HepG2 (cell line): ENCODE measurements around the gene TMEM250. TPM values are rescaled to one million over a fixed set of nuclear protein-coding genes. Genes with fewer than 3 reads are reported as not detected.

Source experiments
- ATAC-seq: fragments of 200-7000 bp; cut with Tn5 transposase; 3 replicates; pipeline ENCODE4 v1.9.1; 2020; ENCODE audit warnings: mild to moderate bottlenecking, moderate library complexity
- BruUV-seq: library from RNA; stranded (reverse); fragments of 400-500 nt; replicated peaks from 2 replicates; lab custom pipeline; 2021; lab: Mats Ljungman, UMichigan
- CTCF ChIA-PET: fragments of 300-600 bp; formaldehyde crosslinking; extraction: SDS; loops from one replicate; lab custom pipeline; 2021; ENCODE audit warnings: low total read pairs, inconsistent platforms, low intra/inter-chr PET ratio; lab: Yijun Ruan, JAX
- POLR2A ChIA-PET: fragments of 350-600 bp; sonication (Branson Sonifier 250); formaldehyde crosslinking; loops from one replicate; lab custom pipeline; 2020; ENCODE audit warnings: antibody characterized with exemption, inconsistent platforms; lab: Yijun Ruan, JAX
- DNase-seq: peaks from one replicate; pipeline ENCODE4 v3.0.0-alpha.2; 2015; ENCODE audit warnings: low spot score
- FAIRE-seq: peaks from 3 replicates; lab custom pipeline; 2011; peaks lifted over from hg19 to GRCh38; lab: Jason Lieb, UNC
- H2AFZ ChIP-seq: one replicate; pipeline ENCODE4 v1.6.1; 2011; ENCODE audit warnings: low read length, inconsistent platforms
- H3K27ac ChIP-seq: fragments of 300-600 bp; 3 replicates; pipeline ENCODE4 v1.8.0; 2011; ENCODE audit warnings: mixed run types, mild to moderate bottlenecking, mixed read lengths, low read length, inconsistent platforms; ENCODE audit not compliant: insufficient read depth; ENCODE audit errors: extremely low read length
- H3K27me3 ChIP-seq, 2 experiments: fragments of 200-600 bp in 1 of 2; 2 replicates in 1 of 2; 3 replicates in 1 of 2; pipeline versions ENCODE4 v1.6.0 to v1.8.0; 2011; ENCODE audit warnings: low read length in 2 of 2, mild to moderate bottlenecking in 2 of 2, moderate library complexity in 2 of 2, inconsistent platforms in 1 of 2; ENCODE audit not compliant: insufficient read depth in 2 of 2, control insufficient read depth in 1 of 2
- H3K36me3 ChIP-seq, 2 experiments: fragments of 200-600 bp in 1 of 2; replicated peaks in 1 of 2; 2 replicates in 1 of 2; 3 replicates in 1 of 2; pipeline versions ENCODE4 v1.5.1 to v1.8.0; 2011; ENCODE audit warnings: low read length in 2 of 2, inconsistent platforms in 1 of 2; ENCODE audit not compliant: insufficient read depth in 2 of 2, control insufficient read depth in 1 of 2
- H3K4me1 ChIP-seq: 2 replicates; pipeline ENCODE4 v1.5.1; 2012; ENCODE audit warnings: low read length, inconsistent platforms; ENCODE audit not compliant: insufficient read depth
- H3K4me2 ChIP-seq: 2 replicates; pipeline ENCODE4 v1.6.0; 2011; ENCODE audit warnings: low read depth, low read length, inconsistent platforms
- H3K4me3 ChIP-seq, 3 experiments: fragments of 200-600 bp in 1 of 3; sonication (generic), shearing (Covaris generic) in 1 of 3; replicated peaks in 1 of 3; 2 replicates each; pipeline ENCODE4 v1.5.1; 2011 to 2016; ENCODE audit warnings: low read length in 3 of 3, inconsistent platforms in 2 of 3, low read depth in 2 of 3, mild to moderate bottlenecking in 2 of 3, control low read depth in 1 of 3, mixed read lengths in 1 of 3; ENCODE audit not compliant: insufficient read depth in 1 of 3
- H3K79me2 ChIP-seq: one replicate; pipeline ENCODE4 v1.6.1; 2011; ENCODE audit warnings: low read length, inconsistent platforms; ENCODE audit not compliant: insufficient read depth
- H3K9ac ChIP-seq: 2 replicates; pipeline ENCODE4 v1.6.0; 2011; ENCODE audit warnings: mild to moderate bottlenecking, low read depth, low read length, inconsistent platforms; ENCODE audit not compliant: insufficient read depth
- H3K9me3 ChIP-seq: 2 replicates; pipeline ENCODE4 v1.5.1; 2012; ENCODE audit warnings: mild to moderate bottlenecking, low read length
- H4K20me1 ChIP-seq: 2 replicates; pipeline ENCODE4 v1.6.0; 2011; ENCODE audit warnings: inconsistent platforms, mild to moderate bottlenecking, low read length, moderate library complexity; ENCODE audit not compliant: insufficient read depth
- BCL6 ChIP-seq: IDR thresholded peaks from 2 replicates; pipeline ENCODE4 v1.6.1; 2016; ENCODE audit warnings: missing genetic modification reagents, missing compliant biosample characterization
- DPF2 ChIP-seq: sonication (generic); formaldehyde crosslinking; IDR thresholded peaks from 2 replicates; pipeline ENCODE4 v1.4.0; 2020; ENCODE audit warnings: mild to moderate bottlenecking, low read depth, missing genetic modification reagents, borderline replicate concordance
- NFYC ChIP-seq: IDR thresholded peaks from 2 replicates; pipeline ENCODE4 v1.6.1; 2016; ENCODE audit warnings: missing genetic modification reagents, missing compliant biosample characterization
- PHF8 ChIP-seq: sonication (generic); formaldehyde crosslinking; IDR thresholded peaks from 2 replicates; pipeline ENCODE4 v1.5.0; 2020; ENCODE audit warnings: missing genetic modification reagents
- RFXAP ChIP-seq: sonication (generic); formaldehyde crosslinking; IDR thresholded peaks from 2 replicates; pipeline ENCODE4 v1.4.0; 2020; ENCODE audit warnings: missing genetic modification reagents, borderline replicate concordance
- SUZ12 ChIP-seq: fragments of 150-350 bp; IDR thresholded peaks from 2 replicates; pipeline ENCODE4 v1.6.1; 2014; ENCODE audit warnings: low read depth, low read length
- SYNCRIP ChIP-seq: fragments of 200-400 bp; formaldehyde crosslinking; IDR thresholded peaks from 2 replicates; pipeline ENCODE4 v1.6.1; 2018; ENCODE audit warnings: mild to moderate bottlenecking, low read depth, low read length; ENCODE audit not compliant: insufficient read depth
- ZBTB7A ChIP-seq: sonication (generic); formaldehyde crosslinking; IDR thresholded peaks from 2 replicates; pipeline ENCODE4 v1.8.0; 2022; ENCODE audit warnings: mild to moderate bottlenecking, missing genetic modification reagents
- ZMYM4 ChIP-seq: sonication (generic); formaldehyde crosslinking; IDR thresholded peaks from 2 replicates; pipeline ENCODE4 v1.8.1; 2023; ENCODE audit warnings: mild to moderate bottlenecking, missing genetic modification reagents
- ZNF367 ChIP-seq: sonication (generic); formaldehyde crosslinking; IDR thresholded peaks from 2 replicates; pipeline ENCODE4 v1.4.0; 2020; ENCODE audit warnings: missing genetic modification reagents, borderline replicate concordance
- ZNF598 ChIP-seq: sonication (generic); formaldehyde crosslinking; IDR thresholded peaks from 2 replicates; pipeline ENCODE4 v1.5.1; 2020; ENCODE audit warnings: mild to moderate bottlenecking, missing genetic modification reagents, borderline replicate concordance
- ZSCAN25 ChIP-seq: sonication (generic); formaldehyde crosslinking; IDR thresholded peaks from 2 replicates; pipeline ENCODE4 v1.8.0; 2022; ENCODE audit warnings: mild to moderate bottlenecking, missing genetic modification reagents
- WGBS: methylation state at CpG from one replicate; pipeline ENCODE4 v1.1.6; 2017; ENCODE audit warnings: low lambda C conversion rate; 5-methylcytosine and 5-hydroxymethylcytosine counted together
- in situ Hi-C: cut with HindIII; loops from 2 replicates; pipeline ENCODE4 v1.10.0; 2017; ENCODE audit warnings: low pct_unique_long_range_greater_than_20kb; ENCODE audit not compliant: extremely low pct_ligation_motif_present
- intact Hi-C: fragments of 100-400 bp; cut with micrococcal nuclease; formaldehyde crosslinking; loops from one replicate; pipeline ENCODE4 v1.10.0; 2022; ENCODE audit not compliant: unreplicated experiment
- polyA plus RNA-seq, 8 experiments: library from polyadenylated mRNA; depleted of rRNA in 3 of 8; stranded (reverse) in 7 of 8; unstranded in 1 of 8; fragments of >200 nt; fragmentation: Illumina TruSeq in 4 of 8; extraction: Trizol in 4 of 8; gene quantifications; 2 replicates each; pipeline versions ENCODE4 v1.2.1 to v1.2.3, GENCODE V29; 2011 to 2016; ENCODE audit warnings: low read depth in 4 of 8, missing spikeins in 1 of 8, mixed read lengths in 1 of 8; ENCODE audit not compliant: insufficient read depth in 1 of 8
- total RNA-seq, 5 experiments: library from RNA; depleted of rRNA; stranded (reverse); fragments of >200 nt; fragmentation: Illumina TruSeq; extraction: Trizol; gene quantifications; 2 replicates each; pipeline ENCODE4 v1.2.3, GENCODE V29; 2016; ENCODE audit warnings: low read depth in 1 of 5
- TF ChIP-seq, protein P1 (sequence below): sonication (generic); formaldehyde crosslinking; IDR thresholded peaks from 2 replicates; pipeline ENCODE4 v1.5.1; 2020; ENCODE audit warnings: mild to moderate bottlenecking, missing genetic modification reagents, borderline replicate concordance

Gene TMEM250
- total and polyA plus RNA-seq, 2 of the 13 experiments (the other 11 are each of a cell fraction or from before 2014, with no cell fraction given), result 5.5 to 13.9 TPM

DNA sequence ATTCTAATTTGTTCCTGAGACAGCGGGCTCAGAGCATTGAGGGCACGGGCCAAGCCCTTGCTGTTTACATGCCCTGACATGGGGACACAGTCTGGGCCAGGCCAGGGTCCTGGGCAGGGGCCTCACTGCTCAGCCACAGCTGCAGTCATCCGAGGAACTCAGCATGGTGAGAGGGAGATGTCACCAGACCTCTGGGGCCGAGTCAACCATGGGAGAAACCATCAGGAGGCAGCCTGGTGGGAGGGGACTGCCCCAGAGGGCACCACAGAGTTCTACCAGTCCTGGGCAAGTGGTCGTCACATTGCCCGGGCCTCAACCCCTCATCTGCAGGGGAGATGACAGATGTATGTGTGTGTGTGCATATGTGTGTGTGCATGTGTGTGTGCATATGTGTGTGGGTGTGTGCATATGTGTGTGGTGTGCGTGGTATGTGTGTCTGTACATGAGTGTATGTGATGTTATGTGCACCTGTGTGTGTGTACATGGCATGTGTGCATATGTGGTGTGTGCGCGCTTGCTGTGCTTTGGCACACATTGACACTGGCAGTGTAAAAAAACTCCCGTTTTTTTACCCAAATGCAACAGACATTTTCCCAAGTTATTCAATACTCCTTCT, 42.4 kb upstream of the TMEM250 start (continued):
- no peak for TF ChIP-seq ZNF598 (CRISPR knock-in tag)
- TF ChIP-seq BCL6 (CRISPR knock-in tag), result no peak
- TF ChIP-seq ZBTB7A, result no peak
- no peak for TF ChIP-seq PHF8
- TF ChIP-seq ZNF367 (CRISPR knock-in tag), result no peak
- TF ChIP-seq RFXAP (CRISPR knock-in tag), result no peak
- no peak for TF ChIP-seq SUZ12
- TF ChIP-seq SYNCRIP, result no peak
- TF ChIP-seq, protein P1, sequence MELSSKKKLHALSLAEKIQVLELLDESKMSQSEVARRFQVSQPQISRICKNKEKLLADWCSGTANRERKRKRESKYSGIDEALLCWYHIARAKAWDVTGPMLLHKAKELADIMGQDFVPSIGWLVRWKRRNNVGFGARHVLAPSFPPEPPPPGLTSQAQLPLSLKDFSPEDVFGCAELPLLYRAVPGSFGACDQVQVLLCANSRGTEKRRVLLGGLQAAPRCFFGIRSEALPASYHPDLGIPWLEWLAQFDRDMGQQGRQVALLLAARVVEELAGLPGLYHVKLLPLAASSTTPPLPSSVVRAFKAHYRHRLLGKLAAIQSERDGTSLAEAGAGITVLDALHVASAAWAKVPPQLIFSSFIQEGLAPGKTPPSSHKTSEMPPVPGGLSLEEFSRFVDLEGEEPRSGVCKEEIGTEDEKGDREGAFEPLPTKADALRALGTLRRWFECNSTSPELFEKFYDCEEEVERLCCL (CRISPR knock-in tag), result no peak
- no peak for TF ChIP-seq DPF2 (CRISPR knock-in tag)
- TF ChIP-seq NFYC (CRISPR knock-in tag), result no peak

DNA sequence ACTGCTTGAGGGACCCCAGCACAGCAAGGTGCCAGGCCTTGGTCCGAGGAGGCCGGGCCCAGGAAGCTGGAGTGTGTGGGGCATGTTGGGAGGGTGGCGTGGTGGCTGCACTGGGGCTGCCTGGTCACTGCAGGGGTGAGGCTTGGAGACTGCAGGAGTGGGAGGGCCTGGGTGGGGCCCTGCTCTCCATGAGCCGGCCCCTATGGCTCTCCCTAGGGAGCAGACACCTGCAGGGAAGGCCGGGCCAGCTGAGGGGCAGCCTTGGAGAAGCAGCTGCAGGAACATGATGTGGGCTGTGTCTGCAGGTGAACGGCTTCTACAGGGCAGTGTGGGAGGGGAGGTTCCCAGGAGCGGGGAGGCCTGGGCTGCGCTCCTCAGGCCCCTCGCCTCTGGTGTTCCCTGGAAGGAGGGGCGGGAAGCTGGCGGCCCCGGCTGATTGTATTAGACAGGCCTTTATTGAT, 41.7 kb upstream of the TMEM250 start:
- peaks cover 9 to 45% of the 10 kb centered on the region in 2 experiments; a peak in 4 of 5 replicates for H3K27me3 ChIP-seq
- WGBS, result 29% methylated on average over 3 of the region's 12 CpGs

More for the DNA sequence above, 41.7 kb upstream of the TMEM250 start:
- in situ Hi-C loops, result no loop called here
- FAIRE-seq (no peak), DNase-seq (no peak), ATAC-seq (peak; percentile 43)
- Histone ChIP-seq H3K36me3 (no peaks in the 10 kb centered on the region), H3K9me3 (no peaks in the 10 kb centered on the region), H3K27ac (no peak overlapping the region), H3K4me3 (no peak overlapping the region), H2AFZ (no peak overlapping the region), H3K9ac (no peak overlapping the region), H3K4me1 (no peaks in the 10 kb centered on the region), H3K4me2 (no peak overlapping the region), H4K20me1 (no peaks in the 10 kb centered on the region), H3K79me2 (no peaks in the 10 kb centered on the region)
- intact Hi-C loops, result no loop called here
- TF ChIP-seq ZSCAN25 (CRISPR knock-in tag) (peak; percentile 67; the same call in 1 of the 2 replicates), ZMYM4 (CRISPR knock-in tag) (no peak)
- POLR2A ChIA-PET, result interaction anchor here (0.6 to 1.1 kb wide), 2 partner anchors 9 to 171 kb away, joined by 3 read pairs; no protein-coding TSS in a partner anchor
- BruUV-seq, result no TSS peak
- CTCF ChIA-PET, result no interaction called here
